ENCODE measurements around the gene ZNF488. TPM values are rescaled to one million over a fixed set of nuclear protein-coding genes. Genes with fewer than 3 reads are reported as not detected.

Gene ZNF488
- polyA plus RNA-seq, 2 of the 4 experiments (the other 2 are of a cell fraction), result 4.0 to 8.3 TPM

DNA sequence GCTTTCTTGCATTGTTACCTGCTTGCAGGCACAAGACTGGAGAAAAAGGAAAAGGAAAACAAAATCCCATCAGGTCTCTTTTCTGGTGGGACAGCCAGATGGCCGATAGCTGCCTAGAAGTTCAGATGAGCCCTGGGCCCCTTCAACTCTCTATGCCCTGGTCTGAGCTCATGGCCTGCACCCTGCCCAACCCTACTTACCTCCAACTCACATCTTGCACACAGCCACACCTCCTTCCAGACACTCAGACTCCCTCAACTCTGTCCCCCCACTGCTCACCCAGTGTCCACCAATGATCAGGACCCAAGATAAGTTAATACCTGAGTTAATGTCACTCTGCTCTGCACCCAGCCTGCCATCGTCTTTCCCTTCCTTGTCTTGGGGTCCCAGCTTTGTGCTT, 25.0 kb downstream of the ZNF488 start:
- DNase-seq (ENCODE audit: low read depth in 1 of 2, low spot score in 1 of 2) (no peak), ATAC-seq (no peak), FAIRE-seq (no peak)
- no peak overlapping the region for H3K27ac ChIP-seq
- CTCF ChIA-PET, result interaction anchor here (1.1 to 5.0 kb wide), 7 partner anchors 11 to 46 kb away, joined by 3 to 27 read pairs (median 5); partner anchors contain the start of genes RBP3 and ZNF488
- no peak for TF ChIP-seq NPAS2 (CRISPR knock-in tag; IDR thresholded peaks at IDR 0.05; ENCODE audit: borderline replicate concordance)
- TF ChIP-seq PHF8 (IDR thresholded peaks at IDR 0.05; ENCODE audit: borderline replicate concordance, low read depth), result no peak
- no peak for TF ChIP-seq NFE2L2 (conservative IDR thresholded peaks at IDR 0.05; ENCODE audit: low read length)
- no peak for TF ChIP-seq EHMT2 (IDR thresholded peaks at IDR 0.05; ENCODE audit: low read depth)
- no peak for TF ChIP-seq FOXS1 (CRISPR knock-in tag; IDR thresholded peaks at IDR 0.05)
- no peak for TF ChIP-seq HEYL (CRISPR knock-in tag; IDR thresholded peaks at IDR 0.05)
- TF ChIP-seq JUN (IDR thresholded peaks at IDR 0.05), result no peak
- TF ChIP-seq FOSL2 (IDR thresholded peaks at IDR 0.05), result no peak
- no peak for TF ChIP-seq FOSL2 (CRISPR knock-in tag; IDR thresholded peaks at IDR 0.05)
- no peaks in the 10 kb centered on the region for H3K4me1 ChIP-seq
- H3K4me2 ChIP-seq, result no peak overlapping the region
- POLR2A ChIA-PET, result no interaction called here
- WGBS (ENCODE audit: missing lambda C conversion rate), result 86% methylated on average over 2 of the region's 2 CpGs
- no peak overlapping the region for H3K4me3 ChIP-seq
- no peaks in the 10 kb centered on the region for H3K9me3 ChIP-seq

DNA sequence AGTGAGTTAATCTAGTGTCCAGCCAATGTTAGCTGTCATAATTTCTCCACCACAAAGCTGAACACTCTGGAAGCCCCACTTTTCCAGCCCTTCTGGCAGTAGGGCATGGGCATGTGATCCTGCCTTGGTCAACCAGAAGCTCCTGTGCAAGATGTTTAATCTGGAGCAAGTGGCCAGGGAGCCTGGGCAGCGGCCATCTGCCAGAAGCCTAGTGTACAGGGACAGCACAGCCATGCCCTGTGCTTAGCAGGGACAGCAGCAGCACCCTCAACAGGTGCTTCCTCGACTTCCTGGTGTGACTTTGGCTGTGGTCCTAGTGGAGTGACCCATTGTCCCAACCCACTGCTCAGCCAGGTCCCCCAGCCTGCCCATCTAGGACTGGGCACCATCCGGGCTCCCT, 25.6 kb downstream of the ZNF488 start:
- no peaks in the 10 kb centered on the region for H3K4me1 ChIP-seq
- CTCF ChIA-PET, result interaction anchor here (0.6 to 5.0 kb wide), 7 partner anchors 8 to 80 kb away, joined by 3 to 27 read pairs (median 5); partner anchors contain the start of genes RBP3 and ZNF488
- no peak overlapping the region for H3K27ac ChIP-seq
- H3K4me2 ChIP-seq, result no peak overlapping the region
- no peaks in the 10 kb centered on the region for H3K9me3 ChIP-seq
- DNase-seq (ENCODE audit: low read depth in 1 of 2, low spot score in 1 of 2) (no peak), FAIRE-seq (no peak), ATAC-seq (no peak)
- H3K4me3 ChIP-seq, result no peak overlapping the region
- 61% methylated on average over 3 of the region's 3 CpGs for WGBS (ENCODE audit: missing lambda C conversion rate)
- no peak for TF ChIP-seq SREBF2 (IDR thresholded peaks at IDR 0.05)
- TF ChIP-seq RAD21 (conservative IDR thresholded peaks at IDR 0.05 in 1 of 2, IDR thresholded peaks at IDR 0.05 in 1 of 2), result no peak
- TF ChIP-seq, protein P1, sequence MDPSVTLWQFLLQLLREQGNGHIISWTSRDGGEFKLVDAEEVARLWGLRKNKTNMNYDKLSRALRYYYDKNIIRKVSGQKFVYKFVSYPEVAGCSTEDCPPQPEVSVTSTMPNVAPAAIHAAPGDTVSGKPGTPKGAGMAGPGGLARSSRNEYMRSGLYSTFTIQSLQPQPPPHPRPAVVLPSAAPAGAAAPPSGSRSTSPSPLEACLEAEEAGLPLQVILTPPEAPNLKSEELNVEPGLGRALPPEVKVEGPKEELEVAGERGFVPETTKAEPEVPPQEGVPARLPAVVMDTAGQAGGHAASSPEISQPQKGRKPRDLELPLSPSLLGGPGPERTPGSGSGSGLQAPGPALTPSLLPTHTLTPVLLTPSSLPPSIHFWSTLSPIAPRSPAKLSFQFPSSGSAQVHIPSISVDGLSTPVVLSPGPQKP (IDR thresholded peaks at IDR 0.05; ENCODE audit: low read depth, low read length), result no peak
- TF ChIP-seq HDAC2 (IDR thresholded peaks at IDR 0.05), result no peak
- no peak for TF ChIP-seq EHMT2 (IDR thresholded peaks at IDR 0.05; ENCODE audit: low read depth)
- TF ChIP-seq, protein P2, sequence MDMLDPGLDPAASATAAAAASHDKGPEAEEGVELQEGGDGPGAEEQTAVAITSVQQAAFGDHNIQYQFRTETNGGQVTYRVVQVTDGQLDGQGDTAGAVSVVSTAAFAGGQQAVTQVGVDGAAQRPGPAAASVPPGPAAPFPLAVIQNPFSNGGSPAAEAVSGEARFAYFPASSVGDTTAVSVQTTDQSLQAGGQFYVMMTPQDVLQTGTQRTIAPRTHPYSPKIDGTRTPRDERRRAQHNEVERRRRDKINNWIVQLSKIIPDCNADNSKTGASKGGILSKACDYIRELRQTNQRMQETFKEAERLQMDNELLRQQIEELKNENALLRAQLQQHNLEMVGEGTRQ (IDR thresholded peaks at IDR 0.05), result no peak
- no peak for TF ChIP-seq CEBPB (IDR thresholded peaks at IDR 0.05)
- TF ChIP-seq POLR2A (IDR thresholded peaks at IDR 0.05; ENCODE audit: low read length), result no peak
- TF ChIP-seq POLR2AphosphoS2 (conservative IDR thresholded peaks at IDR 0.05; ENCODE audit: low read length), result no peak
- no peak for TF ChIP-seq NFE2L2 (conservative IDR thresholded peaks at IDR 0.05; ENCODE audit: low read length)
- no peak for TF ChIP-seq EHF (CRISPR knock-in tag; IDR thresholded peaks at IDR 0.05)
- no peak for TF ChIP-seq EP300 (IDR thresholded peaks at IDR 0.05)
- TF ChIP-seq CBX2 (IDR thresholded peaks at IDR 0.05; ENCODE audit: borderline replicate concordance, low read depth), result no peak
- TF ChIP-seq KDM5A (IDR thresholded peaks at IDR 0.05), result no peak
- TF ChIP-seq ZC3H11A (IDR thresholded peaks at IDR 0.05), result no peak
- POLR2A ChIA-PET, result no interaction called here

DNA sequence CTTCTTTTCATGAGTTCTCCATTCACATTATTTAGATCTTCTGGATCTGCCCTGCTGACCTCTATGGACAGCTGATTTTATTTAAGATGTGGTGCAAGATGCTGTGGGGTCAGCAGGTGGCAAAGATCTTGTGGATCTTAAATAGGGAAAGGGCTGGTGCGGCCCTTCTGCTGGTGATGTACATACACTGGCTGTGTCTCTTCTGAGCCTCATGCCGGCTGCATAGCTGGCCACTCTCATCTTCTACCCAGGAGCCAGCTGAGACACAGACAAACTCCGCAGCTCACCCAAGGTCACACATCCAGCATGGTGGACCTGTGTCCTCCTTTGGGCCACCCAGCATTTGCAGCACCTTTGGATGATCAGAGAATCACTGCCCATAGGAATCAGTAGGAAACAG, 26.2 kb downstream of the ZNF488 start:
- CTCF ChIA-PET, result interaction anchor here (0.6 to 5.0 kb wide), 5 partner anchors 9 to 81 kb away, joined by 3 to 27 read pairs (median 3); partner anchors contain the start of gene ZNF488
- no peaks in the 10 kb centered on the region for H3K9me3 ChIP-seq
- no peak for TF ChIP-seq ESRRA (IDR thresholded peaks at IDR 0.05; ENCODE audit: borderline replicate concordance, low read length)
- no peak for TF ChIP-seq RFX5 (IDR thresholded peaks at IDR 0.05)
- TF ChIP-seq EHF (CRISPR knock-in tag; IDR thresholded peaks at IDR 0.05), result no peak
- no peak for TF ChIP-seq ZSCAN20 (CRISPR knock-in tag; IDR thresholded peaks at IDR 0.05)
- TF ChIP-seq KDM1A (IDR thresholded peaks at IDR 0.05; ENCODE audit: low read depth), result no peak
- POLR2A ChIA-PET, result no interaction called here
- H3K27ac ChIP-seq, result no peak overlapping the region
- no peak for DNase-seq (ENCODE audit: low read depth in 1 of 2, low spot score in 1 of 2)
- H3K4me1 ChIP-seq, result no peaks in the 10 kb centered on the region
- WGBS (ENCODE audit: missing lambda C conversion rate), result 100% methylated on average over 3 of the region's 3 CpGs
- no peak for FAIRE-seq
- no peak for ATAC-seq
- no peak overlapping the region for H3K4me2 ChIP-seq
- H3K4me3 ChIP-seq, result no peak overlapping the region

All from A549 (cell line).